G401.6 (cell line): ENCODE data around the gene PRICKLE2.

Source experiments
- FAIRE-seq: peaks from 2 replicates; lab custom pipeline; 2012; peaks lifted over from hg19 to GRCh38; lab: Jason Lieb, UNC

Gene PRICKLE2

GRCh38 chr3:64224826-64225610 is at the start of gene PRICKLE2:
TSS of gene PRICKLE2 (minus strand) at chr3:64225466. CDS start at chr3:64198927, 26,539 bp downstream.
- FAIRE-seq: no peak

GRCh38 chr3:64272842-64273241 is 47.6 kb upstream of the PRICKLE2 start:
- FAIRE-seq: no peak

GRCh38 chr3:64272271-64272670 is 47.0 kb upstream of the PRICKLE2 start:
- no peak for FAIRE-seq

- FAIRE-seq: no peak
Measured at GRCh38 chr3:64271631-64272030, 46.4 kb upstream of the PRICKLE2 start.

- no peak for FAIRE-seq
Measured at GRCh38 chr3:64270866-64271260, 45.6 kb upstream of the PRICKLE2 start.

GRCh38 chr3:64270142-64270865 is 45.0 kb upstream of the PRICKLE2 start:
- FAIRE-seq: no peak

- FAIRE-seq: no peak
Measured at GRCh38 chr3:64268926-64269325, 43.7 kb upstream of the PRICKLE2 start.

GRCh38 chr3:64267721-64268604 is 42.7 kb upstream of the PRICKLE2 start:
- peak; percentile 71 for FAIRE-seq

GRCh38 chr3:64266983-64267382 is 41.7 kb upstream of the PRICKLE2 start:
- FAIRE-seq: no peak

- FAIRE-seq: no peak
Measured at GRCh38 chr3:64266065-64266931, 41.0 kb upstream of the PRICKLE2 start.

GRCh38 chr3:64265646-64266045 is 40.4 kb upstream of the PRICKLE2 start:
- no peak for FAIRE-seq

- no peak for FAIRE-seq
Measured at GRCh38 chr3:64264501-64265109, 39.3 kb upstream of the PRICKLE2 start.

- no peak for FAIRE-seq
Measured at GRCh38 chr3:64262574-64263114, 37.4 kb upstream of the PRICKLE2 start.

- no peak for FAIRE-seq
Measured at GRCh38 chr3:64260431-64260830, 35.2 kb upstream of the PRICKLE2 start.

- no peak for FAIRE-seq
Measured at GRCh38 chr3:64259636-64260035, 34.4 kb upstream of the PRICKLE2 start.

GRCh38 chr3:64257100-64257755 is 32.0 kb upstream of the PRICKLE2 start:
- no peak for FAIRE-seq

GRCh38 chr3:64255741-64256340 is 30.6 kb upstream of the PRICKLE2 start:
- no peak for FAIRE-seq

- FAIRE-seq: no peak
Measured at GRCh38 chr3:64254443-64254842, 29.2 kb upstream of the PRICKLE2 start.

GRCh38 chr3:64253689-64254088 is 28.4 kb upstream of the PRICKLE2 start:
- FAIRE-seq: no peak

GRCh38 chr3:64251019-64251418 is 25.8 kb upstream of the PRICKLE2 start:
- no peak for FAIRE-seq
